HG02938 (cell line): ENCODE data around the gene KIAA0408.
"Not testable (repeated sequence)": the region's sequence is repeated elsewhere in the genome, so short reads cannot be mapped to it uniquely, and the experiment has no call there.

ENCODE experiments used
- ATAC-seq: cut with Tn5 transposase; IDR thresholded peaks from one replicate; pipeline ENCODE4 v1.9.1; 2021; ENCODE audit warnings: mild to moderate bottlenecking, moderate library complexity; ENCODE audit not compliant: unreplicated experiment

The KIAA0408 gene

DNA sequence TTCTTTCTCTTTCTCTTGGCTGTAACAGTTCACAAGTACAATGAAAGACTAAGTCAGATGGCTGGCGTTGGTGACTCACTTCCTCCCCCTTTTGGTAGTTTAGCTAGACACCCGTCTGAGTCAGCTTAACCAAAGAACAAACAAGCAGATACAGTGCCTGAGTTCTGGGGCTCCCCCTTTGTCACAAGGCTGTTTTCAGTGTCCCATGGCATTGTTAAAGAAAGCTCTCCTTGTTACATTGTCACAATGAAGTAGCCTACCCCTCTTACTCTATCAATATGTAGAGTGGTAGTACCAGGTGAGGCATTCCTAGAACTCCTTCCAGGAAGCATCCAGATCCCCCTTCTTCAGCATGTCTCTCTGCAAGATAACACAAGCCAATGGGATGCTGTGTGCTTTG is 38.6 kb downstream of the KIAA0408 start:
- ATAC-seq, result peak; percentile 100

DNA sequence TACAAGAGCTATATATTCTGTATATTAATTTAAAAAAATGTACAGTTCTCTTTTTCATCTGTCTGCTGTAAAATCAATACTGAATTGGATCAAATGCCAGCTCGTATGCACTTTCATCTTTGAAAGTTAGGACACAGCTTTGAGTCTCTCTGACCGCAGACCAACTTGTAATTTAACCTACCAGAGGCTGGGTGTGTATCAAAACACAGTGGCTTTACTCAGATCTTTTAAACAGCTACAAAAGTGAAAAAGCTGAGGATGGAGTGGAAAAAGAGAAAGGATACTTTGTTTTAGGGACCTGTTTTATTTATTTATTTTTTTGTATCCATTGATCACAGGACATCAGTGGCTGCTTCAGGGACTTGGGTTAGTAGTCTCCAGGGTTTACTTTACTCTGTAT is 44.1 kb downstream of the KIAA0408 start:
- no peak for ATAC-seq

DNA sequence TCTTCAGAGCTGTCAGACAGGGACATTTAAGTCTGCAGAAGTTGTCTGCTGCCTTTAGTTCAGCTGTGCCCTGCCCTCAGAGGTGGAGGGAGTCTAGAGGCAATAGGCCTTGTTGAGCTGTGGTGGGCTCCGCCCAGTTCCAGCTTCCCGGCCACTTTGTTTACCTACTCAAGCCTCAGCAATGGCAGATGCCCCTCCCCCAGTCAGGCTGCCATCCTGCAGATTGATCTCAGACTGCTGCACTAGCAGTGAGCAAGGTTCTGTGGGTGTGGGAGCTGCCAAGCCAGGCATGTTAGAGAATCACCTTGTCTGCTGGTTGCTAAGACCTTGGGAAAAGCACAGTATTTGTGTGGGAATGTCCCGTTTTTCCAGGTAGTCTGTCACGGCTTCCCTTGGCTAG is 46.1 kb downstream of the KIAA0408 start:
- ATAC-seq, result not testable (repeated sequence)

DNA sequence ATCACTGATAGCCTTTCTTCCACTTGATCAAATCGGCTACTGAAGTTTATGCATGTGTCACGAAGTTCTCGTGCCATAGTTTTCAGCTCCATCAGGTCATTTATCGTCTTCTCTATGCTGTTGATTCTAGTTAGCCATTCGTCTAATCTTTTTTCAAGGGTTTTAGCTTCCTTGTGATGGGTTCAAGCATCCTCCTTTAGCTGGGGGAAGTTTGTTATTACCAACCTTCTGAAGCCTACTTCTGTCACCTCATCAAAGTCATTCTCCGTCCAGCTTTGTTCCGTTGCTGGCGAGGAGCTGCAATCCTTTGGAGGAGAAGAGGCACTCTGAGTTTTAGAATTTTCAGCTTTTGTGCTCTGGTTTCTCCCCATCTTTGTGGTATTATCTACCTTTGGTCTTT is 47.2 kb downstream of the KIAA0408 start:
- ATAC-seq, result not testable (repeated sequence)
